Stimulated activated naive CD4-positive, alpha-beta T cell (primary cell): ENCODE measurements around the gene CCDC88C.
"Not testable (repeated sequence)": the region's sequence is repeated elsewhere in the genome, so short reads cannot be mapped to it uniquely, and the experiment has no call there.

Experiments
- DNase-seq, 6 experiments: peaks; one replicate each; lab custom pipeline; 2025; lab: John Stamatoyannopoulos, UW

The CCDC88C gene

GRCh38 chr14:91245616-91246015, 172.0 kb downstream of the CCDC88C start:
- not testable (repeated sequence) for DNase-seq

GRCh38 chr14:91245029-91245428, 172.6 kb downstream of the CCDC88C start:
- DNase-seq, result peak; percentile 30 to 79 (median 64)

GRCh38 chr14:91244501-91244901, 173.1 kb downstream of the CCDC88C start, which contains the start of gene GPR68:
Gene GPR68, minus strand, starts transcription at chr14:91244704. Its CDS starts 9,654 bp downstream, at chr14:91235050.
- DNase-seq, result peak in 2 of 6 experiments; percentile 46 to 59

GRCh38 chr14:91243074-91243471, 174.5 kb downstream of the CCDC88C start:
- peak in 1 of 6 experiments; percentile 30 for DNase-seq

- DNase-seq, result no peak
These were observed 175.0 kb downstream of the CCDC88C start for GRCh38 chr14:91242635-91243034.

GRCh38 chr14:91241863-91242262, 175.8 kb downstream of the CCDC88C start:
- DNase-seq, result peak in 3 of 6 experiments; percentile 12 to 48 (median 31)

GRCh38 chr14:91238661-91239060, 179.0 kb downstream of the CCDC88C start:
- no peak for DNase-seq

- DNase-seq, result no peak
These were observed 179.5 kb downstream of the CCDC88C start for GRCh38 chr14:91238085-91238484.

GRCh38 chr14:91237219-91237618, 180.4 kb downstream of the CCDC88C start:
- DNase-seq, result no peak

- DNase-seq, result no peak
These were observed 181.8 kb downstream of the CCDC88C start for GRCh38 chr14:91235841-91236240.

GRCh38 chr14:91234791-91235114, 182.9 kb downstream of the CCDC88C start:
- no peak for DNase-seq

GRCh38 chr14:91233936-91234790, 183.5 kb downstream of the CCDC88C start:
- no peak for DNase-seq

- no peak for DNase-seq
These were observed 185.0 kb downstream of the CCDC88C start for GRCh38 chr14:91232603-91233002.

- DNase-seq, result no peak
These were observed 185.6 kb downstream of the CCDC88C start for GRCh38 chr14:91232052-91232451.

GRCh38 chr14:91231446-91231845, 186.2 kb downstream of the CCDC88C start:
- no peak for DNase-seq

- DNase-seq, result no peak
These were observed 187.1 kb downstream of the CCDC88C start for GRCh38 chr14:91230397-91231035.

GRCh38 chr14:91229743-91230200, 187.8 kb downstream of the CCDC88C start:
- peak in 5 of 6 experiments; percentile 23 to 83 (median 73) for DNase-seq

- no peak for DNase-seq
These were observed 188.6 kb downstream of the CCDC88C start for GRCh38 chr14:91229005-91229382.

GRCh38 chr14:91228112-91229004, 189.3 kb downstream of the CCDC88C start:
- DNase-seq, result peak; percentile 40 to 68 (median 55)

- no peak for DNase-seq
These were observed 190.4 kb downstream of the CCDC88C start for GRCh38 chr14:91227183-91227628.

- DNase-seq, result not testable (repeated sequence)
These were observed 191.3 kb downstream of the CCDC88C start for GRCh38 chr14:91226360-91226759.

GRCh38 chr14:91225025-91225424, 192.6 kb downstream of the CCDC88C start:
- DNase-seq, result no peak
